NK-92 treated with Interleukin-12 subunit alpha and Interleukin-12 subunit beta, amount 100 ng/mL, for 24 hours (cell line): Measurements from ENCODE around the gene TSPAN31.
A peak's percentile ranks its signal among the peaks of the same experiment; 100 is the strongest.

ENCODE experiments used
- DNase-seq: peaks from one replicate; lab custom pipeline; 2025; lab: John Stamatoyannopoulos, UW

The TSPAN31 gene

GRCh38 chr12:57752668-57753000, 7.8 kb downstream of the TSPAN31 start:
- no peak for DNase-seq

- DNase-seq: no peak
These were observed 9.0 kb downstream of the TSPAN31 start for GRCh38 chr12:57753756-57754337.

- peak; percentile 77 for DNase-seq
These were observed 9.8 kb downstream of the TSPAN31 start, which contains the start of gene MARCHF9 for GRCh38 chr12:57754411-57755193. TSS of gene MARCHF9 (plus strand) at chr12:57755103. CDS start at chr12:57755529, 426 bp downstream.

- DNase-seq: no peak
These were observed 10.3 kb downstream of the TSPAN31 start for GRCh38 chr12:57755194-57755453.

- DNase-seq: no peak
These were observed 10.9 kb downstream of the TSPAN31 start for GRCh38 chr12:57755454-57756372.

- DNase-seq: no peak
These were observed 11.8 kb downstream of the TSPAN31 start for GRCh38 chr12:57756406-57757341.

- no peak for DNase-seq
These were observed 12.9 kb downstream of the TSPAN31 start for GRCh38 chr12:57757771-57758170.

- no peak for DNase-seq
These were observed 13.9 kb downstream of the TSPAN31 start for GRCh38 chr12:57758552-57759359.

- DNase-seq: no peak
These were observed 14.6 kb downstream of the TSPAN31 start for GRCh38 chr12:57759360-57759980.

GRCh38 chr12:57760347-57760982, 15.6 kb downstream of the TSPAN31 start:
- no peak for DNase-seq

- no peak for DNase-seq
These were observed 16.7 kb downstream of the TSPAN31 start for GRCh38 chr12:57761391-57761998.

GRCh38 chr12:57762463-57762862, 17.6 kb downstream of the TSPAN31 start:
- DNase-seq: no peak

- DNase-seq: no peak
These were observed 19.2 kb downstream of the TSPAN31 start for GRCh38 chr12:57763881-57764661.

GRCh38 chr12:57764662-57765002, 19.8 kb downstream of the TSPAN31 start:
- DNase-seq: no peak

GRCh38 chr12:57765003-57765697, 20.3 kb downstream of the TSPAN31 start:
- no peak for DNase-seq

- DNase-seq: no peak
These were observed 21.0 kb downstream of the TSPAN31 start for GRCh38 chr12:57765698-57766463.
